Thyroid gland (tissue), 4 donors: Measurements from ENCODE around the gene CSRP3.

ENCODE experiments used
- POLR2A ChIP-seq, 2 donors: fragments of 450-650 bp; IDR thresholded peaks; one replicate each; pipeline ENCODE4 v1.6.1; 2017; ENCODE audit warnings: antibody characterized with exemption in 2 of 2, mild to moderate bottlenecking in 2 of 2, moderate library complexity in 1 of 2
- TF ChIP-seq, protein P1 (sequence below), 6 experiments: fragments of 200-600 bp in 3 of 6; fragments of 450-650 bp in 3 of 6; sonication (generic) in 3 of 6; IDR thresholded peaks; one replicate each; pipeline ENCODE4 v1.5.1; 2016 to 2019; ENCODE audit warnings: antibody characterized with exemption in 6 of 6, mild to moderate bottlenecking in 2 of 6, inconsistent platforms in 1 of 6, moderate library complexity in 1 of 6

DNA sequence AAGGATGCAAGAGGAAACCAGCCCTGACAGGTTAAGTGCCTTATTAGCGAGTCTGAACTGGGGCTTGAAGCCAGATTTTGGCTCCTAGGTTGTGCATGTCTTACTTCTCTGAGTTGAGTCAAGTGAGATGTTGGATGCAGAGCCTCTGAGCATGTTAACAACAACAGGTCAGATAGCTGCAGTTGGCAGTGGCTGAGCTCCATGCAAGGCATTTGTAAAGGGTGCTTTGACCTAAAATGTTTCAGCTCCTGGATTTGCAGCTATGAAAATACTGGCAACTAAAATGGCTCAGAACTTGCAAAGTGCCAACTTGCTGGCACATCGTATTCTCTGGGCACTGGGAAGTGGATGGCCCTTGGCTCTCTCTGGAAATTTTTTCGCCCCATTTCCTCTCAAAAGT, 16.4 kb upstream of the CSRP3 start:
- TF ChIP-seq, protein P1, sequence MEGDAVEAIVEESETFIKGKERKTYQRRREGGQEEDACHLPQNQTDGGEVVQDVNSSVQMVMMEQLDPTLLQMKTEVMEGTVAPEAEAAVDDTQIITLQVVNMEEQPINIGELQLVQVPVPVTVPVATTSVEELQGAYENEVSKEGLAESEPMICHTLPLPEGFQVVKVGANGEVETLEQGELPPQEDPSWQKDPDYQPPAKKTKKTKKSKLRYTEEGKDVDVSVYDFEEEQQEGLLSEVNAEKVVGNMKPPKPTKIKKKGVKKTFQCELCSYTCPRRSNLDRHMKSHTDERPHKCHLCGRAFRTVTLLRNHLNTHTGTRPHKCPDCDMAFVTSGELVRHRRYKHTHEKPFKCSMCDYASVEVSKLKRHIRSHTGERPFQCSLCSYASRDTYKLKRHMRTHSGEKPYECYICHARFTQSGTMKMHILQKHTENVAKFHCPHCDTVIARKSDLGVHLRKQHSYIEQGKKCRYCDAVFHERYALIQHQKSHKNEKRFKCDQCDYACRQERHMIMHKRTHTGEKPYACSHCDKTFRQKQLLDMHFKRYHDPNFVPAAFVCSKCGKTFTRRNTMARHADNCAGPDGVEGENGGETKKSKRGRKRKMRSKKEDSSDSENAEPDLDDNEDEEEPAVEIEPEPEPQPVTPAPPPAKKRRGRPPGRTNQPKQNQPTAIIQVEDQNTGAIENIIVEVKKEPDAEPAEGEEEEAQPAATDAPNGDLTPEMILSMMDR (IDR thresholded peaks at IDR 0.05) = no peak
- TF ChIP-seq POLR2A (IDR thresholded peaks at IDR 0.05) = no peak
